Cardiac muscle cell (in vitro differentiated cells and primary cell): ENCODE measurements around the gene MSL1. TPM values are rescaled to one million over a fixed set of nuclear protein-coding genes. Genes with fewer than 3 reads are reported as not detected.

Source experiments
- DNase-seq, 2 donors: peaks; one replicate each; pipeline versions ENCODE4 v3.0.0 to v3.0.0-alpha.2; 2010 to 2017; ENCODE audit warnings: low read depth in 1 of 2, low spot score in 1 of 2
- H3K27ac ChIP-seq: fragments of 200-600 bp; sonication (generic); 2 replicates; pipeline ENCODE4 v1.5.1; 2016
- H3K27me3 ChIP-seq: fragments of 200-600 bp; sonication (generic); 2 replicates; pipeline ENCODE4 v1.6.0; 2016; ENCODE audit warnings: control low read depth
- H3K36me3 ChIP-seq: fragments of 200-600 bp; sonication (generic); 2 replicates; pipeline ENCODE4 v1.5.1; 2016; ENCODE audit warnings: control low read depth
- H3K4me1 ChIP-seq: fragments of 200-600 bp; sonication (generic); 2 replicates; pipeline ENCODE4 v1.8.1; 2017; ENCODE audit warnings: low read depth, mild to moderate bottlenecking, mixed run types
- H3K4me3 ChIP-seq: fragments of 200-600 bp; sonication (generic); 2 replicates; pipeline ENCODE4 v1.5.1; 2016; ENCODE audit warnings: mild to moderate bottlenecking
- H3K9me3 ChIP-seq: fragments of 200-600 bp; sonication (generic); 2 replicates; pipeline ENCODE4 v1.5.1; 2017; ENCODE audit warnings: low read depth, mild to moderate bottlenecking, control low read depth
- CTCF ChIP-seq: IDR thresholded peaks from 2 replicates; pipeline ENCODE4 v1.5.1; 2012; ENCODE audit warnings: low read depth, mild to moderate bottlenecking, low read length
- polyA plus RNA-seq: library from polyadenylated mRNA; unstranded; fragments of >200 nt; fragmentation: Nextera tagmentation; extraction: Ambion mirVana; gene quantifications from 2 replicates; pipeline ENCODE4 v1.2.1, GENCODE V29; 2016
- total RNA-seq: library from RNA; depleted of rRNA; stranded (reverse); fragments of >200 nt; gene quantifications from 2 replicates; pipeline ENCODE4 v1.2.3, GENCODE V29; 2016

Gene MSL1
- total and polyA plus RNA-seq, 2 experiments from 2014 or later = 33.2 to 104 TPM

DNA sequence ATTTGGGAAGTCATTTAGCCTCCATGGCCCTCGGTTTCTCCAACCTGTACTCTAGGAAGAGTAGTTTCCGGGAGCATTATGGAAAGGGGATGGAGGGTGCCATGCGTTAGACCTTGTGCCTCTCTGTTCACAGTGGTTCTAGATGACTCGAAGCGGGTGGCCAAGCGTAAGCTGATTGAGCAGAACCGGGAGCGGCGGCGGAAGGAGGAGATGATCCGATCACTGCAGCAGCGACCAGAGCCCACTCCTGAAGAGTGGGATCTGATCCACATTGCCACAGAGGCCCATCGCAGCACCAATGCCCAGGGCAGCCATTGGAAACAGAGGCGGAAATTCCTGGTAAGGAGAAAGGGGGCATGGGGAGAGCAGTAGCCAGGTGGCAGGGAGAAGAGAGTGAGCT is 37.3 kb upstream of the MSL1 start:
- Histone ChIP-seq H3K9me3 (no peaks in the 10 kb centered on the region), H3K4me1 (no peaks in the 10 kb centered on the region)
- no peak for TF ChIP-seq CTCF

DNA sequence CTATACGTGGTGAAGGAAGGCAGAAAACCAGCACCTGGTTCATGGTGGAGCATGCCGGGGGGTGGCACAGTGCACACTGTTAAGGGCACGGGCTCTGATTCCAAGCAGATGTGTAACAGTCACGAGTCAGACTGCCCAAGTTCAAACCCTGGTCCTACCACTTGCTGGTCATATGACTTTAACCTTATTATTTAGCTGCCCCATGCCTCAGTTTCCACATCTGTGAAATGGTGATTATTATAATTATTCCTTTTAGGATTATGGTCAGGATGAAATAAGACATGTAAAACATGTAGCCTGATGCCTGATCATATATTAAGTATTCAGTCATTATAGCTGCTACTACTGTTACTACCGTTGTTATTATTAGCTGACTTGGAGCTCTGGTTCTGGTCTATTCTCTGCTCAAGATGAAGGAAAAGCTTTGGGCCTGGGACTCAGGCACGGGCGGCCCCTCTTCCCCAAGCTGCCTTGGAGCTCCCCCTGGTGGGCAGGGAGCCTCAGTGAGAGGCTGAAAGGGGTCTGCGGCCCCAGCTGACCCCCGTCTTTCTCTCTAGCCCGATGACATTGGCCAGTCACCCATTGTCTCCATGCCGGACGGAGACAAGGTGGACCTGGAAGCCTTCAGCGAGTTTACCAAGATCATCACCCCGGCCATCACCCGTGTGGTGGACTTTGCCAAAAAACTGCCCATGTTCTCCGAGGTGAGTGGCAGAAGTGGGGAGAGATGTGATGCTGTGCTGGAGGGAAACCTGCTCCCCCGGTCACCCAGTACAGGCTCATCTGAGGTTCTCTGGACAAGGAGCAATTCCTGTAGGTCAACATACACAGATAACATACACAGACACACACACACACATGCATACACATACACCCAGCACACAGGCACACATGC is 35.4 kb upstream of the MSL1 start:
- Histone ChIP-seq H3K4me3 (no peak overlapping the region), H3K4me1 (peaks cover 2% of the 10 kb centered on the region), H3K9me3 (no peaks in the 10 kb centered on the region), H3K27me3 (no peaks in the 10 kb centered on the region), H3K27ac (no peak overlapping the region), H3K36me3 (peaks cover 36% of the 10 kb centered on the region)
- peak; percentile 69 for TF ChIP-seq CTCF
- peak; percentile 63 to 78 for DNase-seq

More for the DNA sequence above, 37.3 kb upstream of the MSL1 start:
- DNase-seq = no peak
- no peak overlapping the region for H3K27ac ChIP-seq
- H3K27me3 ChIP-seq = no peaks in the 10 kb centered on the region
- no peak overlapping the region for H3K4me3 ChIP-seq
- peaks cover 36% of the 10 kb centered on the region for H3K36me3 ChIP-seq

- DNase-seq = no peak
- H3K9me3 ChIP-seq = no peaks in the 10 kb centered on the region
- peaks cover 36% of the 10 kb centered on the region for H3K36me3 ChIP-seq
- no peak overlapping the region for H3K4me3 ChIP-seq
- H3K4me1 ChIP-seq = peaks cover 10% of the 10 kb centered on the region
- H3K27me3 ChIP-seq = no peaks in the 10 kb centered on the region
- no peak for TF ChIP-seq CTCF
- H3K27ac ChIP-seq = no peak overlapping the region
Measured at GRCh38 chr17:40087049-40087794, 34.5 kb upstream of the MSL1 start.

- peaks cover 36% of the 10 kb centered on the region for H3K36me3 ChIP-seq
- H3K4me3 ChIP-seq = no peak overlapping the region
- no peaks in the 10 kb centered on the region for H3K9me3 ChIP-seq
- no peaks in the 10 kb centered on the region for H3K27me3 ChIP-seq
- H3K4me1 ChIP-seq = peaks cover 10% of the 10 kb centered on the region
- no peak for TF ChIP-seq CTCF
- no peak overlapping the region for H3K27ac ChIP-seq
- DNase-seq = no peak
Measured at GRCh38 chr17:40087903-40088718, 33.7 kb upstream of the MSL1 start.

- no peak for TF ChIP-seq CTCF
- Histone ChIP-seq H3K36me3 (peaks cover 39% of the 10 kb centered on the region), H3K4me3 (no peak overlapping the region), H3K4me1 (peaks cover 10% of the 10 kb centered on the region), H3K27ac (no peak overlapping the region), H3K9me3 (no peaks in the 10 kb centered on the region), H3K27me3 (no peaks in the 10 kb centered on the region)
- DNase-seq = no peak
Measured at GRCh38 chr17:40089077-40089895, 32.5 kb upstream of the MSL1 start.
